Germinal center (tissue), 1 donor: ENCODE data around the gene SUPT6H.

Source experiments
- DNase-seq: peaks from one replicate; pipeline ENCODE4 v3.0.0; 2012; ENCODE audit warnings: mixed read lengths, low spot score

SUPT6H gene

GRCh38 chr17:28702026-28702751 lies 40.2 kb downstream of the SUPT6H start:
- no peak for DNase-seq

GRCh38 chr17:28702752-28703150 lies 40.7 kb downstream of the SUPT6H start:
- DNase-seq: no peak

GRCh38 chr17:28703552-28704218 lies 41.7 kb downstream of the SUPT6H start:
- DNase-seq: no peak

GRCh38 chr17:28704219-28704858 lies 42.3 kb downstream of the SUPT6H start:
- DNase-seq: no peak

- DNase-seq: no peak
These were observed 43.2 kb downstream of the SUPT6H start for GRCh38 chr17:28705074-28705659.

- DNase-seq: no peak
These were observed 43.8 kb downstream of the SUPT6H start for GRCh38 chr17:28705728-28706334.

GRCh38 chr17:28706471-28707338 lies 44.7 kb downstream of the SUPT6H start:
- no peak for DNase-seq

GRCh38 chr17:28707339-28707720 lies 45.3 kb downstream of the SUPT6H start:
- DNase-seq: no peak

GRCh38 chr17:28710861-28711722 lies 49.1 kb downstream of the SUPT6H start:
- peak; percentile 92 for DNase-seq

- DNase-seq: peak; percentile 48
These were observed 49.7 kb downstream of the SUPT6H start, which contains the start of gene PROCA1 for GRCh38 chr17:28711723-28712031. PROCA1 (minus strand) TSS chr17:28711888; CDS start chr17:28711660, 228 bp downstream.

GRCh38 chr17:28712032-28712704 lies 50.2 kb downstream of the SUPT6H start:
- DNase-seq: peak; percentile 80

GRCh38 chr17:28712705-28713415 lies 50.9 kb downstream of the SUPT6H start:
- DNase-seq: no peak

- DNase-seq: no peak
These were observed 52.3 kb downstream of the SUPT6H start for GRCh38 chr17:28714281-28714680.

GRCh38 chr17:28715217-28715616 lies 53.2 kb downstream of the SUPT6H start:
- no peak for DNase-seq

GRCh38 chr17:28716740-28717577 lies 55.0 kb downstream of the SUPT6H start:
- no peak for DNase-seq

- DNase-seq: no peak
These were observed 55.8 kb downstream of the SUPT6H start, which contains the start of gene RAB34 for GRCh38 chr17:28717578-28718332. RAB34 (minus strand) TSS chr17:28717868; CDS start chr17:28717266, 602 bp downstream.

- DNase-seq: no peak
These were observed 56.5 kb downstream of the SUPT6H start for GRCh38 chr17:28718333-28719020.
